HUES48 (cell line): ENCODE measurements around the gene FANCC.

Experiments
- H3K27ac ChIP-seq: one replicate; pipeline ENCODE4 v1.7.0; 2013; ENCODE audit warnings: low read depth, low read length, inconsistent platforms
- H3K27me3 ChIP-seq: 2 replicates; pipeline ENCODE4 v1.6.1; 2013; ENCODE audit warnings: mild to moderate bottlenecking, low read length; ENCODE audit not compliant: control insufficient read depth, insufficient read depth
- H3K36me3 ChIP-seq: 2 replicates; pipeline ENCODE4 v1.6.1; 2013; ENCODE audit warnings: low read length; ENCODE audit not compliant: control insufficient read depth, insufficient read depth
- H3K4me1 ChIP-seq: 2 replicates; pipeline ENCODE4 v1.6.1; 2013; ENCODE audit warnings: mild to moderate bottlenecking, low read length; ENCODE audit not compliant: control insufficient read depth, insufficient read depth
- H3K4me3 ChIP-seq: 2 replicates; pipeline ENCODE4 v1.5.1; 2013; ENCODE audit warnings: mild to moderate bottlenecking, low read depth, low read length
- H3K9ac ChIP-seq: 2 replicates; pipeline ENCODE4 v1.6.1; 2013; ENCODE audit warnings: mild to moderate bottlenecking, low read depth, low read length, moderate library complexity
- H3K9me3 ChIP-seq: 2 replicates; pipeline ENCODE4 v1.6.1; 2013; ENCODE audit warnings: low read length; ENCODE audit not compliant: control insufficient read depth, insufficient read depth

Gene FANCC

DNA sequence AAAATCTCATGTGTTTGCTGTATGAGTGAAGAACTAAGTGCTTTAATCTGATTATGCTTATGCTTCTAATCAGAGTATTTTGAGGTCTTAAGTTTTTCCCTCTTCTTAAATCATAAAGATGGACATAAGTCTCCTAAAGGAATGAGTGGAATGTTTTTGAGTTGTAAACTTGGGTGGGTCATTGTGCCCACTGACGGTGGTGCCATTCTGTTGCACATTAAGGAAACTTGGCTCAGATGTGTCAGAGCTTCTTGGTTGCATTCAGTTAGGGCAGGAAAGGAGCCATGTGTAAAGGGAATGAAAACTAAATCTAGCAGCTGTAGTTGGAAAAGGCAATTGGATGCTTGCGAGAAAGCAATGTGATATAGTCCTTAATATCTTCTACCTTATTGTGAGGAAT, 256.6 kb downstream of the FANCC start:
- Histone ChIP-seq H3K4me1 (peaks cover 18% of the 10 kb centered on the region), H3K36me3 (no peaks in the 10 kb centered on the region), H3K4me3 (no peak overlapping the region), H3K27me3 (no peaks in the 10 kb centered on the region), H3K9ac (no peak overlapping the region), H3K9me3 (no peaks in the 10 kb centered on the region), H3K27ac (no peak overlapping the region)

DNA sequence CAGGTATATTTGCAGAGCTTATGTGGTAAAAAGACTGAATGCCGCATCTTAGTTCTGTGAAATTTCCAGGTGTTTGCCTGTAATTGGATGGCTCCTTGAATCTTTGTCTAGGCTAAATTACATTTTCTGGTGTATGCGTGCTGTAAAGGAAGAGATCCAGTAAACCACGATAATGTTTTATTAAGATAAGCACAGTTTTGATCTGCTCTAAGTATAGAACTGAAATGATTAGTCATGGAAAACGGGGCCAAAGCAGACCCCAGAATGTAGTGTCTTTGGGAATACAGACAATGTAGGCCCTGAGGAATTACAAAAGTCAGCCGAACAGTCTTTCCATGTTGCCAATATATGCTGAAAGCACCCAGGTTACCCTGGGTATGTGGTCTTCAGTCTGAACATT, 257.3 kb downstream of the FANCC start:
- H3K36me3 ChIP-seq = no peaks in the 10 kb centered on the region
- H3K27me3 ChIP-seq = no peaks in the 10 kb centered on the region
- H3K27ac ChIP-seq = no peak overlapping the region
- no peaks in the 10 kb centered on the region for H3K9me3 ChIP-seq
- no peak overlapping the region for H3K4me3 ChIP-seq
- H3K4me1 ChIP-seq = peaks cover 24% of the 10 kb centered on the region
- no peak overlapping the region for H3K9ac ChIP-seq

DNA sequence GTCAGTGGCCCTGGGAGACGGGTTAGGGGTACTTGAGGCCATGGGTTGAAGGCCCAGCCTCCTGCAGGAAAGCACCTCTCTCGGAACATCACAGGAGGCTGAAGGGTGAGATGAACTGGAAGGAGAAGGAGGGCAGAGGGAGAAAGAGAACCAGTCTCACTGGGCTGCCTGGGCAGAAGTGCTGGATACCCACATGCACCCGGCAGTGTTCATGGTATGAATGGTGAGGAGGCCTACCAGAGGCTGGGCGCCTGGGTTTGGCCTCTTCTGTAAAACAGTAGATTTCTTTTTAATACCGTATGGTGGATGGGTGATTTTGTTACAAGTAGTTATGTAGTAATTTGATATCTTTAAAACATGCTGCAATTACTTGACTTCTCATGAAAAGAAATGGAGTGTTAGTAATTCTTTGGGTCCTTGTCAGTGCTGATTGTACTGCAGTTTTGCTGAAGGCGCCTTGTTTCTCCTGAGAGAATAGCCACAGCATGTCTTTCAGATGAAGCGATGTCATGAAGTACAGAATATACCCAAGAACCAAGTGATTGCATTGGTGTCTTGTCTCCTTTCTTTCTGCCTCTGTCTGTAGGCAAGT, 258.6 kb downstream of the FANCC start:
- Histone ChIP-seq H3K9me3 (no peaks in the 10 kb centered on the region), H3K27ac (no peak overlapping the region), H3K4me1 (peaks cover 26% of the 10 kb centered on the region), H3K4me3 (no peak overlapping the region), H3K9ac (no peak overlapping the region), H3K36me3 (no peaks in the 10 kb centered on the region), H3K27me3 (no peaks in the 10 kb centered on the region)

DNA sequence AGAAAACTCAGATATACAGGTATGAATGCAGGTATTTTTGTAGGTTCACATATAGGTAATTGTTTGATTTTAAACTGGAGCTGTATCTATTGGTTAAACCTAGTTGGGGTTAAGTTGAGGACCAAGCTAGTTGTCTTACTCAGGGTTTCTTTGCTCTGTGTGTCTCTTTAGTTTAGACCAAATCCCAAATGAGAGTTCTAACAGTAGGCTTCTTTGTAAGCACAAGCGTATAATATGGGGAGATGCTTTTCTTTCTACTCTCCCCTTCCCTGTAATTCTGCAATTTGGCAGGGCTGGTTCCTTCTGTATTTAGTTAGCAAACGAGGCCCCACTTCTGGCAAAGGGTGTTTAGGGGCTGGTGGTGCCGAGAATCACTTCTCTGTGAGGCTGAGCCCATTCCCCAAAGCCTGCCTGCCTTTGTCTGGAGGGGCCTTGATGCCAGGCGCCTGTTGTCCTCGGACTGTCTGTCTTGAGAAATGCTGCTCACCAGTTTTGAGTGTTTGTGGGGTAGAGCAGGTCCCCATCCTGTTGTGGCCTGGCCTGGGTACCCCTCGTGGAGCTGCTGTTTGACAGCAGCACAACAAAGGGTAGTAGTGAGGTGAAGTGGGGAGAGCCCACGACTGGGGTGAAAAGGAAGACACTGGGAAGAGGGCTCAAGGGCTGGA, 259.3 kb downstream of the FANCC start:
- no peaks in the 10 kb centered on the region for H3K27me3 ChIP-seq
- H3K9me3 ChIP-seq = no peaks in the 10 kb centered on the region
- H3K36me3 ChIP-seq = no peaks in the 10 kb centered on the region
- H3K4me1 ChIP-seq = peaks cover 26% of the 10 kb centered on the region
- no peak overlapping the region for H3K9ac ChIP-seq
- no peak overlapping the region for H3K27ac ChIP-seq
- no peak overlapping the region for H3K4me3 ChIP-seq

DNA sequence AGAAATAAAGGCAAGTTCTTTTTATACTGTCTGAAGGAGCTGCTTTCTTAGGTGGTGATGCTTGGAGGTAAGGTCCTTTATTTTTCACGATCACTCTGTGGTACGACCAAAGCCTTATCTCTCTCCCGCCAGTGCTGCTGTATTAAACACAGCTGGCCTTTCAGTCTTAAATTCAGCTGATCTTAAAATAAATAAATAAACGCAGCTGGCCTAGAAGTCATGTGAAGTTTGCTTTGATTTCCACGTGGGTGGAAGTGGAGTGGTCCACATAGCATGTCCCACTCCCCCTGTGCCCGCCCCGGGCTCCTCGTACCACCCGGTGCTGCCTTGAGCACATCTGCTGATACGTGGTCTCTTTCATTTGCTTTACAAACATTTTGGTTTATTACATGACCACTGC, 260.4 kb downstream of the FANCC start:
- Histone ChIP-seq H3K36me3 (no peaks in the 10 kb centered on the region), H3K27me3 (no peaks in the 10 kb centered on the region), H3K4me3 (no peak overlapping the region), H3K27ac (no peak overlapping the region), H3K9ac (no peak overlapping the region), H3K9me3 (no peaks in the 10 kb centered on the region), H3K4me1 (peaks cover 26% of the 10 kb centered on the region)

DNA sequence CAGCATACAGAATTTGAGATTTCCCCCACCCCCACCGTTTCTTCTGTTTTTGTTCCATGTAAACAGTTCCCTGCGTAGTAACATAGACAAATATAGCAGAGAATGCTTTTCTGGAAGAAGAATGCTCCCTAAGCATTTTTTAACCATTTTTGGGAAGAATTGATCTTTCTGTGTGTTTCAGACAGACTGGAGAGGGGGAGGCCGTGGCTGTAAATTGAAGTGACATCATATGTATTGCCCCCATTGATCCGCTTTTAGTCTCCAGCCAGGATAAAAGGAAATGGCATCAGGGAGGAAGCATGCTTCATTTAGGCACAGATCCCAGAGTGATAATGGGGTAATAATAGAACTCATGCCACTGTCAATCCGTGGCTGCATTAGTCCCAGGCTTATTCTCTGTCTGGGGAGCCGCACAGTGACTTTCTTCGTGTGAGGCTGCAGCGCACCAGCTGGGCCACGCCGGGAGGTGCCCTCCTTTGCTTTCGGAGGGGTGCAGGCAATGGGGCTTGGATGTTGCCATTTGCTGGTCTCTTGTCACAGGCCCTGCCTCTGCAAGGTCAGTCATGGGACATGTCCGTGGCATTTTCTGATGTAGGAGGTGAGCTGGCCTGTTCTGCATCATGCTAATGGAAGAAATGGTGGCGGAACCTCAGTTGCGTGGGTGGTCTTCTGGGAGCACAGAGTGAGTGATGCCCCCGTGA, 261.5 kb downstream of the FANCC start:
- no peak overlapping the region for H3K4me3 ChIP-seq
- H3K36me3 ChIP-seq = no peaks in the 10 kb centered on the region
- peaks cover 26% of the 10 kb centered on the region for H3K4me1 ChIP-seq
- no peaks in the 10 kb centered on the region for H3K9me3 ChIP-seq
- H3K9ac ChIP-seq = no peak overlapping the region
- peak overlapping the region; percentile 62 for H3K27ac ChIP-seq
- no peaks in the 10 kb centered on the region for H3K27me3 ChIP-seq

DNA sequence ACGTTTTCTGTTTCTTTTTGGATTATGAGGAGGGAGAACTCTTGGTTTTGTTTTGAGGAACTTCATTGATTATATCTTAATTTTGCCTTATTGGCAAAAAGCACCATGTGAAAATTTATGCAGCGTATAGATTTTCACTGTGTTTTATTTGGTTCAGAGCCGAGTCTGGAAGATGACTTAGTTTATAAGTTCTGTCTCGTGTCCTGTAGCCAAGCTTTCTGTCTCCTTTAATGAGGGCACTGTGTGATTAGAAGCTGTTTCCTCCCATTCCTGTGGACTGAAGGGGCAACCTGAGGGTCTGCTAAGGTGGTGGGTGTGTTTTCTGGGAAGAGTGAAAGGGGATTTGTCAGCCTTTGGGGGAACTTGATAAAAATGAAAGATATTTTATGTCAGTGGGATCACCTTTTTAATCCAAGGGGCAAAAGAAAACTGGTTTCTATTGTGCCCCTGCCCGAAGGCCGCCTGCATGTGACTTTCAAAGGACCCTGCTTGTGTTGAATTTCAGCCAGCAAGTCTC, 262.1 kb downstream of the FANCC start:
- no peak overlapping the region for H3K9ac ChIP-seq
- peaks cover 3% of the 10 kb centered on the region for H3K27me3 ChIP-seq
- no peaks in the 10 kb centered on the region for H3K9me3 ChIP-seq
- H3K36me3 ChIP-seq = no peaks in the 10 kb centered on the region
- no peak overlapping the region for H3K4me3 ChIP-seq
- peaks cover 26% of the 10 kb centered on the region for H3K4me1 ChIP-seq
- peak overlapping the region; percentile 62 for H3K27ac ChIP-seq

DNA sequence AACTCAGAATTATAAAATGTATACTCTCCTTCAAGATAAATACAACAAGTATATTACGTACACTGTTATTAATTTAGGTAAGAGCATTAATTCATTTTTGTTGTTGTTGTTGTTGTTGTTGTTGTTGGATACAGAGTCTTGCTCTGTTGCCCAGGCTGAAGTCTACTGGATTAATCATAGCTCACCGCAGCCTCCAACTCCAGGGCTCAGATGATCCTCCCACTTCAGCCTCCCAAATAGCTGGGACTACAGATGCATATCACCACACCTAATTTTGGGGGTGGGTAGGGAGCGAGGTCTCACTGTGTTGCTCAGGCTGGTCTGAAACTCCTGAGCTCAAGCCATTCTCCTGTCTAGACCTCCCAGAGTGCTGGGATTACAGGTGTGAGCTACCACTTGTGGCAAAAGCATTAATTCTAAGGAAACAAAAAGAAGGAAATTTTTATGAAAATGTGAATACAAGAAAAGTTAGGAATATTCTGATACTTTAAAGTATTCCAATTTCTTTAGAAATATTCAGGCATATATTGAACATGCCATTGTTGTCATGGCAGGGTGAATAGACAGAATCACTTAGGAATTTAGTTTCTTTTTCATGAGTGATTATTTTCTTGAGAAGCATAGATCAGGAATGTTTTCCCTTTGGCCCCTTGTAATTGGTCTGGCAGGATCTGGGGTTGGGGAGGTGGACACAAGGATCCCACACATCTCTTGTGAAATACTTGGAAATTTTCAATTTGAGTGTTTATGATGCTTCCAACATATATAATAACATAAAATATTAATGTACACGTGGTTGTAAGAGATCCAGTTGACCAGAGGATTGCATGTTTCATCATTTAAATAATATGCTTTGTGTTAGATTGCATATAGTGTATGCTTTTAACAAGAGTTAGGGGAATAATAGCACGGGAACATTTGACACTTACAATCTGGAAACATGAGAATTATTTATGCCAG, 263.6 kb downstream of the FANCC start:
- no peak overlapping the region for H3K27ac ChIP-seq
- no peaks in the 10 kb centered on the region for H3K9me3 ChIP-seq
- no peak overlapping the region for H3K9ac ChIP-seq
- peaks cover 37% of the 10 kb centered on the region for H3K4me1 ChIP-seq
- no peak overlapping the region for H3K4me3 ChIP-seq
- no peaks in the 10 kb centered on the region for H3K36me3 ChIP-seq
- peaks cover 18% of the 10 kb centered on the region for H3K27me3 ChIP-seq

DNA sequence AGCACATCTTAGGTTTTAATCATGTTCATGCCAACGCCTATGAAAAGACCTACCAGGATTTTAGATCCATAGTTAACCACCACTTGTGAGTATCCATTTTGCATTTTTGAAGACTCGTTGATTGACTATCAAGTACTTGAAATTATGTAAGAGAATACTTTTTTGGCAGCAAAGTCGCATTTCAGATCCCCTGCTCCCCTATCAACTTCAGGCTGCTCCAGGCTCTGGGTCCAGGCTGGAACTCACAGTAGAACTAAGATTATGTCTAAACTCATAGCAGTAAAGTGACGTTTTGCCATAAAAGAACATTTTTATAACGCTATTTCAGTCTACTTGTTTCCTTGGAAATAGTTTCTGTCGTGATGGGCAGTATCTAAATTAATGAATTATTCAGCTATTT, 267.7 kb downstream of the FANCC start:
- Histone ChIP-seq H3K9me3 (no peaks in the 10 kb centered on the region), H3K27ac (no peak overlapping the region), H3K36me3 (no peaks in the 10 kb centered on the region), H3K9ac (no peak overlapping the region), H3K27me3 (peaks cover 55% of the 10 kb centered on the region), H3K4me1 (peaks cover 40% of the 10 kb centered on the region), H3K4me3 (no peak overlapping the region)
